ENCODE results near the gene KITLG. TPM values are rescaled to one million over a fixed set of nuclear protein-coding genes. Genes with fewer than 3 reads are reported as not detected.

KITLG gene
- total RNA-seq, 1 donor from 2014 or later = 12.7 TPM

DNA sequence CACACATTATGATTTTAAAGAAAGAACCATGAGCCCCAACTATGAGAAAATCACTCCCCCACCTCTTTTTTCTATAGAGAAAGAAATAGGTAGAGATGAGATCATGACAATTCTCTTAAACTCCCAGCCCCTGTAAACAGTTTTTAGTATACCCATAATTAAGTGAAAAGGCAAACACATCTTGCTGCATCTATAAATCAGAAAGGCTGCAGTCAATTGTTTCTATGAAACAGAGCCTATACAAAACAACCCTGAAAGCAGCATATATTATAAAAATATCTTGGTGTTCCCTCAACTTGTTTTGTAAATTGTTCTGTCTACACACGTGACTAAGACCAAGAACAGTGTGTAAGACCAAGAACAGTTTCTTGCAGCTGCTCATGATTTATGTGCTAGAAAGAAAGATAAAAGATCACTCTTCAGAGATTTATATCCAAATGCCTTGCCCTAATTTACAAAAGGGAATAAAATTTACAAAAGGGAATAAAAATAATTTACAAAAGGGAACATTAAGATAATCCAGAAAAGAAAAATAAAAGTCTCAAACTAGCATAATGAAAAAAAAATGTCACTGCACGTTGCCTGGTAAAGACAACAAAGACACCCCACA is 4.8 kb downstream of the KITLG start:
- ATAC-seq = no peak

- ATAC-seq = no peak
Measured at GRCh38 chr12:88574278-88574677, 6.0 kb downstream of the KITLG start.

DNA sequence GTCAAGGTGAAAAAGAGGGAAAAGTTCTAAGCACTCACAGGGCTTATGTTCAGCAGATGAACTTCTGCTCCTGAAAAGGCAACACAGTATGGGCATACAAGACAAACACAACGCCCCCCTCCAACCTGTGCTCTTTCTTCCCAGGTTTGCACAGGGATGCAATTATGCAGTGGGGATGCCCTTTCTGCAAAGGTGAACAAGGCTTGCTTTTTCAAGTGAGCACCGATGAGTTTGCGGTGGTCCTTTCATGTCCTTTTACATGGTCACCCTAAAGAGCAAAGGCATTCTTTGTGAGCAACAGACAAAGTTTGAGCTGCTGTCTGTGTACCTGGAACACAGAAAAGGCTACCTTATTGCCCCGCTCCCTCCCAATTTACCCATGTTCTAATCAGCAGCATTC is 6.7 kb downstream of the KITLG start:
- no peak for ATAC-seq

DNA sequence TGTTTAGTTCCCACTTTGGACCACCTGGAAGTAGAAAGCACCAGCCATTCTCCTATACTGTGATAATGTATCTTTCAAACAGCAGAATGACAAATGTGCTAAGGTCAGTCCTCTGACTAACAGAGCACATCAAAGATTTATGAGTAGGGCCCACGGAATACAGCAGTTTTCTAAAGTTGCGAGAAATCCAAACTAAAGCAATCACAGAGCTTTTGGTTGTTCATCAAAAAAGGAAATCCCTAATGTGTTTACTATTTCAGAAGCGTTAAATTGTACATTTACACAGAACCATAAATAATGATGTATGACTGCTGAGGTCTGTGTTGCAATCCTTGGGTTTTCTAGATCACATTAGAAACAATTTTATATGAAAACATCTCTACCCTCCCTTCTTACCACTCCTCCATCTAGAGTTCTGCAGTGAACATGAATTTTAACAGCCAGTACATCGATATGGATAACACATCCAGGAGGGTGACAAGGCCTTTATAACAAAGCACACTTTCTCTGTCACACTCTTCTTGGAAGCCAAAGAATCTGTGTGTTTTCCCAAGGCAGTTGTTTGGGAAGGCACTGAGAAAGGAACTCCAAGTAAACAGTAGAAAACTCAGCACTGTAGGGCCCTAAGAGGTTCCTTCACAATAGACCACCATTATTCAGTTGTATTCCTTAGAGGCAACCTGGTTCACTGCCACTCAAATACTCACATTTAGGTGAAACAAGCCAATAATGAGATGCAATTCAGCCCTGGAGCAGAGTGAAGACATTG is 7.3 kb downstream of the KITLG start:
- ATAC-seq = no peak

GRCh38 chr12:88571543-88571942 is 8.7 kb downstream of the KITLG start:
- no peak for ATAC-seq

DNA sequence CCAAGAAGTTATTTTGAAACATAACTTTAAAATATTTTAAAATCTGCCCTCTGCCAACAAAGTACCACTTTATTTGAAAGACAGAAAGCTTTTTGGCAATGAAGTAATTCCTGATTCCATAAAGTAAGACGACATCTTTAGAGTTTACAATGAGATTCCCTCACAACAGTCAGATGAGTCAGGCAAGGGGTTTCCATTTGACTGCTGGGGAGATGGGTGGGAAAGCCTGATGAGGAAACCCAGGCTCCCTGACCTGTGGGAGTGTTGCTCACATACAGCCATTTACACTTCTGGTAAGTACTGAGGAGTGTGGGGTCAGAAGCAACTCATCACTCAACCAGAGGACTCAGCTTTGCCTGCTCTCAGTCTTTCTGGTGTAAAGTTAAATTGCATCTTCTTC is 10.2 kb downstream of the KITLG start:
- ATAC-seq = no peak

DNA sequence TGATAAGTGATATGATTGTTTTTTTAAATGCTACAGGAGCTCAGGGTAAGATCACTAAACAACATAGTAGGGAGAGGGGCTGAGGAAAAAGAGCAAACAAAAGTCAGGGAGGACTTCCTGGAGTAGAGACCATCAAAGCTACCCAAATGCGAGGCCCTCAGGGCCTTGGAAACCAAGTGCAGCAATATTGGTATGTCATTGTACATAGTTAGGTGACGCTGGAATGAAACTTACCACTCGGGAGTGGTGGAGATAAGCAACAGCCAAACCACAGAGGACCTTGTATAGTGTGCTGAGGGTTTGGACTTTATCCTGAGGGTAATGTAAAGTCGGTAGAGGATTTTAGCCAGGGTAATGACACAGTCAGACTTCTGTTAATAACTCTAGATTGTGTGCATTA is 13.8 kb downstream of the KITLG start:
- no peak for ATAC-seq

DNA sequence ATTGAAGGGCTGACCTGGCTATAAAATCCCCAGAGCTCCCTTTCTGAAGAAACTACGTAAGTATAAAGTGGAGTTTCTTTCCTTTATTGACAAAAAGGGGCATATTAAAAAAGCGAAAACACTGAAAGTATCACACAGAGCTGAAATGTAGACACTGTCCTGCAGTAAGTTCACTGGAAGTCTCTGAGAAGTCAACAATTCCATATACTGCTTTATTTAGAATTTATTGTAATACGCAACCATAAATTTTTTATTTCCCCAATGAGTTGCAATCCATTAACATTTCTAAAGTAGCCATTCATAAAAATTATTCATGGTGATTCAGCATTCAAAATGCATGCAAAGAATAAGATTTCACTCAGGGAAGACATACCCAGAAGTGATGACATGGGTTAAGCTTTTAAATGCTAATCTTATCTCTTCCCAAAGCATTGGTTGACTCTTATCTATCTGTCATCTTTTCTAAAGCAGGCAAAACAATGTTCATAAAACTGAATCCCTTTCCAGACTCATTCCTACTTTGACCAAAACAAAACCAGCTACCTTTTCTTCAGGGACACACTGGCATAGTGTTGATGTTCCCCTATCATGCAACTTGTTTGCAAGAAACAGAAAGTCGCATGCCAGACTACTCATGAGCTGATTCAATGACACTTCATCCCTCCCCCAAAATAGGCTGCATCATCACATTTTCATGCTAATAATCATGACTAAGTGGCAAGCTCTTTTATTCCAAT is 17.3 kb downstream of the KITLG start:
- ATAC-seq = peak; percentile 56

DNA sequence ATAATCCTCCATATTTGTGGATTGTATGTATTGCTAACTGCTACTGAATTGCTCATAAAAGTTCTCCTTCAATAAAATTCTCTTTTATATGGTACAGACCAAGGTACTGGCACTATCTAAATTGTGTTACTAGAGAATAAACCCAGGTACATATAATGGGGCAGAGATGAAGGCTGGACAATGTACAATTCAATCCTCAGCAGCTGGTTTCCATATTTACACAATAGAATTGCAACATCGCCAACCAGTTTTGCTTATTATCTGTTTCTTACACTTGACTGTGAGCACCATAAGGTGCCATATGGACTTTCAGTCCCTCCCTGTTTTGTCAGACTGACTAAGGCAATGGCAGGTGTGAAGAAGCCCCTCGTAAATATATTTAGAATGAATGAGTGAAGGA is 18.1 kb downstream of the KITLG start:
- no peak for ATAC-seq

DNA sequence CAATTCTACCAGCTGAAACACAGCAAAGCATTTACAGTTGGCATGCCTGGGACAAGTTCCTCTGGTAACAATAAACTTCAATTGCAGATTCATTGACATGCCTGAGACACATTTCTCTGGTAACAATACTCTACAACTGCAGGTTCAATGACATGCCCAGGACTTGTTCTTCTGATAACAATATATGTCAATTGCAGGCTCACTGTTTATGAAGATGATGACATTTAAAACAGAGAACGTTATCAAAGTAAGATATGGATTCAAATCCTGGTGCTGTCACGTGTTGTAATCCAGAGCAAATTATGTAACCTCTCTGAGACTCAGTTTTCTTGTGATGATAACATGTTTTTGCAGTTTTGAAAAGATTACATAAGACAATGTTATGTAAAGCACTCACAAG is 20.5 kb downstream of the KITLG start:
- no peak for ATAC-seq

- no peak for ATAC-seq
Measured at GRCh38 chr12:88559199-88559598, 21.1 kb downstream of the KITLG start.

GRCh38 chr12:88558340-88558867 is 21.9 kb downstream of the KITLG start:
- no peak for ATAC-seq

DNA sequence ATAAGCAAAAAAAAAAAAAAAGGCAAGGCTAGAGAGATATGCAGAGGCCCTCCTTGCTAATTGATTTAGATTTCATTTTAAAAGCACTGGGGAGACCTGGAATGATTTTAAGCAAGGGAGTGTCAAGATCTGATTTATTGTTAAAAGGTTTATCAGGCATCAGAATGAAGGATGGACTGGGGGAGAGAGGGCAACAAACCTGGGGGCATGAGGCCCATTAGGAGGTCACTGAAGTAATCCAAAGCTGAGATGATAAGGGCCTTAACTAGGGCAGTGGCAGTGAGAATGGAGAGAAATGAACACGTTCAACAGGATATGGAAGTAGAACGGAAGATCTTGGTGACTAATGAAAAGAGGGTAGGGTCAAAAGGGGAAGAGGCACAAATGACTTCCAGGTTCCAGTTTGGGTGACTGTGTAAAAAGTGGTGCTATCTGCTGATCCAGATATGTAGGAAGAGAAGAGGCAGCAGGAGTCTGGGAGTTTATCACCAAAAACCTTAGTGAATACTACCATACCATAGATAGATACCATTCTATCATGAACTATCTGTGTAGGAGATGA is 24.0 kb downstream of the KITLG start:
- peak; percentile 68 for ATAC-seq

DNA sequence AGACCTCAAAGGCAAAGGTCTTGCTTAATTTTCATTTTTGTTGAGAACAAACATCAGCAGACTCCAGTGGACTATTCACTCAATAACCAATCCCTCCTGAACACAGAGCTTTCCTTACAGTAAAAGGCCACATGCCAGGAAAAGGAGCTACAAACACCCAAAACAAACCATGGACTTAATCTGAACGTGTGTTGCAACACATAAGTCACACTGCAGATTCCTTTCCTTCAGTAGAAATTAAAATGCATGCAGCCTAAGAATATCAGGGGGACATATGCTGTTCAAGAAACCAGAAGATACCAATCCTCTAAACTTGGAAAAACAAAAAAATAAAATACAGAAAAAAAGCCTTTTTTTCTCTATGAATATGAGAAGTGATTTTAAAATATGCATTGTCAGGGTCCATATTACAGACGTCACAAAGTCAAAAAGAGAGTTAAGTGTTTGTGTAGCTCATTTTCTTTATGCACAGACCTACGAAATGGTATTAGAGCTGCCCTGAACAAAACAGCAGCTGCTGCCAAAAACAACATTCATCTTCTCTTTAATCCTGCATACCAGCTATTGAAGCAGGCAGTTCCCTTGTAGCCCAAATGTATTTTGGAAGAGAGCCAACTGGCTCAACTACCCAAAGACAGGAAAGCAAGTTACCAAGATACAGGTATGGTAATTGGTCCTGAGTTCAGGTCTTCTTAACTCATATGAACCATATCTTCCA is 26.2 kb downstream of the KITLG start:
- ATAC-seq = peak; percentile 61

- no peak for ATAC-seq
Measured at GRCh38 chr12:88552610-88553079, 27.6 kb downstream of the KITLG start.

GRCh38 chr12:88549929-88550328 is 30.3 kb downstream of the KITLG start:
- no peak for ATAC-seq

- peak; percentile 43 for ATAC-seq
Measured at GRCh38 chr12:88547949-88548348, 32.3 kb downstream of the KITLG start.

- ATAC-seq = no peak
Measured at GRCh38 chr12:88546853-88547252, 33.4 kb downstream of the KITLG start.

GRCh38 chr12:88546226-88546625 is 34.0 kb downstream of the KITLG start:
- ATAC-seq = no peak

GRCh38 chr12:88544991-88545980 is 35.0 kb downstream of the KITLG start:
- ATAC-seq = no peak

DNA sequence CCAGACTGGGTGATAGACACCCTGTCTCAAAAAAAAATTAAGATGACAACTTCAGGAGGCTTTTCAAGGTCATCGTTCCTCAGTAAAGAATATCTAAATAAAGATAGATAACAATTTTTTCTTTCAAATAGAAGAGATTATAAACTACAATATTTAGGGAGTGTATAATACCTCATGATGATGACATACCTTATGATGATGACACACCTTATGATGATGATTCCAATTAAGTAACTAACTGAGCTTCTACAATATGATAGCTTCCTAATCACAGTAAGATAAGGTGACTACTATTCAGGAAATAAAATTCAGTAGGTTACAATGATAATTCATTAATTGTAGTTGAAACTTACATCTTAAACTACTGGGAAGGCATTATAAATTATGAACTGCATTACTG is 40.4 kb downstream of the KITLG start:
- no peak for ATAC-seq

Data from esophagus mucosa (tissue), 1 donor.